ENCODE data around the gene FAM228A. TPM values are rescaled to one million over a fixed set of nuclear protein-coding genes. Genes with fewer than 3 reads are reported as not detected.
"Not testable (repeated sequence)": the region's sequence is repeated elsewhere in the genome, so short reads cannot be mapped to it uniquely, and the experiment has no call there.

FAM228A gene
- total RNA-seq, 1 donor from 2014 or later, result not detected

DNA sequence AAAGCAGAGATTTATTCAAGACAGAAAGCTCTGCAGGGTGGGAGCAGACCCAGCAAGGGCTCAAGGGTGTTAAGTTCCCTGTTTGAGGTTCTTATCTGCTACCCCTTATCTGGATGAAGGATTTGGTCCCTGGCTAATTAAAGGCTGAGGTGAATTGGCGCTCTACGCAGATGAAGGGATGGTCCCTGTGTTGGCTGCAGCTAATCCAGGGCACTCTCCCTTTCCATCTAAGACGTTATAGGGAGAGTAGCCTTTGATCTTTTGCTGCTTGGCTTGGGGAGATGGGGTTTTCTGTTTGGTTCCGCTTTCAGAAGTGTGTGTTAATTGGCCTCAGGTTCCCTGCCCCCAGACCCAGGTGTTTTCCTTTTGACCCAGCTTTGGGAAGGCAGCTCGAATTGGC is 17.0 kb downstream of the FAM228A start:
- DNase-seq, result no peak

DNA sequence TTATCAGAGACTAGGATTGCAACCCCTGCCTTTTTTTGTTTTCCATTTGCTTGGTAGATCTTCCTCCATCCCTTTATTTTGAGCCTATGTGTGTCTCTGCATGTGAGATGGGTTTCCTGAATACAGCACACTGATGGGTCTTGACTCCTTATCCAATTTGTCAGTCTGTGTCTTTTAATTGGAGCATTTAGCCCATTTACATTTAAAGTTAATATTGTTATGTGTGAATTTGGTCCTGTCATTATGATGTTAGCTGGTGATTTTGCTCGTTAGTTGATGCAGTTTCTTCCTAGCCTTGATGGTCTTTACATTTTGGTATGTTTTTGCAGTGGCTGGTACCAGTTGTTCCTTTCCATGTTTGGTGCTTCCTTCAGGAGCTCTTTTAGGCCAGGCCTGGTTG is 22.4 kb downstream of the FAM228A start:
- DNase-seq, result not testable (repeated sequence)

DNA sequence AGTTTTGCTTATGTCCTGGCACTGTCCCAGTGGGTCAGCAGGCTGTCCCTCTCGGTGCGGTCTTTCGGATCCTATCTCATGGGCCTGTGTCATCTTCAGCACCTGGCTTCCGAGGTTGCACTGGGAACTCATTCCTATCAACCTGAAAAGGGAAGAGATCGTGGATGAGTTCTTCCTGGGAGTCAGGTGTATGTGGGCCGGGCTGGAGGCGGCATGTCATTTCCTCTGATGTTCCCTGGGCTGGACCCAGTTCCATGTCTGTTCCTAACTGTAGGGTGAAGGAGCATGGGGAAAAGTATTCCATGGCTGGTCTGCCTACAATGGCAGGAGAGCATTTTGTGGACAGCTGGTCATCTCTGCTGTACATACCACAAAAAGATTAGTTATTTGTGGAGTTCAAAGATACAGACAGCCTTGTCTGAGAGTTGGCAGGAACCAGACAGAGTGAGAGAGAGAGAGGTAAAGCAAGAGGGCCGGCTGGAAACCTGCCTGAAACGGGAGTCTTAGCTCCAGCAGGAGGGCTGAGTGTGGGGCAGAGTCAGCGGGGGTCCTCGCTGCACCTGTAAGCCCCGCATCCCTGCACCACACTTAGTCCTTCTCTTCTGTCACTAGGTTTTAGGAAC is 25.2 kb downstream of the FAM228A start:
- DNase-seq, result no peak

DNA sequence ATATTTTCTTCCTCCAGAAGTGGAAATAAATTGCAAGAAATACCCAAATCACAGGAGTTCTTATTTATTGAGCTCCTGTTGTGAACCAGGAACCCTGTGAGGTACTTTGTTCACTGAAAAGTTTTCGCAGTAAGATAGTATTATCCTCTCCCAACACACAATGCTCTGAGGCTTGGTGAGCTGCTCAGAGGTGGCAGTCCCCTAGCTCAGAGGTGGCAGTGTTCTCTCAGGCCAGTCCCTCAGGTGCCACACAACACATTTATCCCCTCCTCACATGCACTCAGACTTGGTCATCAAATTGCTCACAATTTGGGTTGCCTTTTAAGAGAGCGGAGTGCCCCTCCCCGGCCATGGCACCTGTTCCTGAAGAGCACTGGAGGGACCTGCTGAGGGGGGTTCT is 25.9 kb downstream of the FAM228A start:
- DNase-seq, result no peak

DNA sequence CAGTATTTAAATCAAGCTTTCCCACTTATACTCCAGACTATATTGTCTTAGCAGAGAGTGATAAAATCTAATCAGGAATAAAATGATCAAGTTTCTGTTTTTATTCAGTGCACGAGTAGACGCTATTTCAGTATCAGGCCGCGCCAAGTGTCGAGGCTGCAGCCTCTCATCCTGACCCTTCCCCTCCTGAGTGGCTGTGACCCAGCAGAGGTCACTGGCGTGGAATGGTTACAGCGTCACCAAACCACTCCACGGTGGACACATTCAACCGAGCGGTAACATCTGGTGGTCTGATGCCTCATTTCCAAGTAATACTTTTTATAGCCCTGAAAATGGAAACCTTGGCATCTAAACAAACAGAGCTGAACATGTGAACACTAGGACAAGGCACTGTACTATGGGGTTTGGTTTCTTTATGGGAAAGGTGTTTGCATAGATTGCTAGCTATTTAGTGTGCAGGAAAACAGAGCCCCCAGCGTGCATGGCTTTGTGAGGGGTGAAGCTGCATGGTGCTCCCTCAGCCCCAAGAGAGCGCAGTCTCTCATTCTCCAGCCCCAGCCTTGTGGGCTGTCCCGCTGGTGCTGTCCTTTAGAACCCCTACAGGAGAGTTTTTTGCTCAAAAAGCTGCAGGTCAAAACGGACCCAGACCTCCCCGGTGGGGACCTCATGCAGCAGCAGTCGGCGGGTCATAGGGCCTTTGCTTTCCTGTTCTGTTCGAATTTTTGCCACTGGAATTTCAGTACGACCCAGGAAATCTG is 28.4 kb downstream of the FAM228A start:
- no peak for DNase-seq

DNA sequence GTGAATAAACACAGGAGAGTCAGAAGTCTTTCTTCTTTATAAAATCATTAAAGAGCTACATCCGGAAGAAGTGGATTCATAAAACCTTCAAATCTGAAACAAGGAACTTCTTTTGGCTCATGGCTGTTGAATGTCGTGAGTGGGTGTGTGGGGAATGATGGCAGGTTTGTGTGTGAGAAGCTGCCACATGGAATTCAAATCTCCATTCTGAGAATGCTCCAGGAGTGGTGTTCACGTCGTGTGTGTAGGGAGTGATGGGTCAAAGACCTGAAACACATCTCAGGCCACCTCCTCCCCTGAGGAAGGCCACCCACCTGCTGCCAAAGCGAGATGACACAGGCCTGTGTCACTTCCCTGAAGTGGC is 28.9 kb downstream of the FAM228A start:
- no peak for DNase-seq

DNA sequence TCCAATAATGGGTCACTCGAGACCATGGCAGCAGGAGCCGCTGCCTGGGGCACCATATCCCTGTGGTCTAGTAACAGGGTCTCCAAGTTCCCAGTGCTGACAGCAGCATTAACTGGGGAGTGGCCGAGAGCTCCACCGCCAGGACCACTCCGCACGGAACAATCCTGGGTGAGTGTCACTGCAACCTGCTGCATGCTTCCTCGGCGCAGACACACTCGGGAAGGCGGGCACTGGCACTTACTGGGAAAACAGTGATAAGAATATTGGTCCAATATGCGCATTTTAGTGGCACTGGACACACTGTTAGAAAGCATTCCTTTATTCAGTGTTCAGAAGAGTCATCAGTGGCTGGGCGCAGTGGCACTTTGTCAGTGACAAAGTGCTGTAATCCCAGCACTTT is 29.7 kb downstream of the FAM228A start:
- DNase-seq, result no peak

DNA sequence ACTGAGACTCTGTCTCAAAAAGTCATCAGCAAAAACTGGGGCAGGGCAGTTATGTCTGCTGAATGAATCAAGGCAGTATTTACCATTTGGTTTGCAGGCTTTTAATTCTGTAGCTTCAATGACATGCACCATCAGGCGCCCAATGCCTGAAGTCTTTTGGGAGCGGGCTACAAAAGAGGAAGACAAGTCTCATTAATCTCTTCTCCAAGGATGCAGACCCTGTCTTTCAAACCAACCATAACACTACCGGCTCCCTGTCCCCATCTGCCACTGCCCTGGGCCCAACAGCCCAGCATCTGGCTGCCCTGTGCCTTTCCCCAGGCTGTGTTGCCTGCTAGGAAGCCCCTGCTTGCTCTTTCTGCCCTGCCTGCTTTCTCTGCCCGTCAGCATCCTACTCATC is 30.3 kb downstream of the FAM228A start:
- no peak for DNase-seq

DNA sequence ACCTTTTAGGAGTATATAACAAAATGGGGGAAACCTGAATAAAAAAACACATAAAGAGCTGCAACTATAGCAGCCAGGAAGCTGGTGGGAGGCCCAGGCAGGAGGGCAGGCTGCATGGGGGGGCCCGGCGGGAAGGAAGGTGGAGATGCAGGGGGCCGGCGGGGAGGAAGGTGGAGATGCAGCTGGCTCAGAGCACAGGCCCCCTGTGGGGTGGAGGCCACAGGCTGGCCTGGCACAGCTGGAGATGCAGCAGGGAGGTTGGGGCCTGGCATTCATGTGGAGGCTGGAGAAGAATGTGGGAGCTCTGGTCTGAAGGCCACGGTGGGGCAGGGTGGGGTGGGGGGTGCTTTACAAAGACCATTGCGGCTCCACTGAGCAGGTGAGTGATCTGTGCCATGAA is 31.4 kb downstream of the FAM228A start:
- no peak for DNase-seq

DNA sequence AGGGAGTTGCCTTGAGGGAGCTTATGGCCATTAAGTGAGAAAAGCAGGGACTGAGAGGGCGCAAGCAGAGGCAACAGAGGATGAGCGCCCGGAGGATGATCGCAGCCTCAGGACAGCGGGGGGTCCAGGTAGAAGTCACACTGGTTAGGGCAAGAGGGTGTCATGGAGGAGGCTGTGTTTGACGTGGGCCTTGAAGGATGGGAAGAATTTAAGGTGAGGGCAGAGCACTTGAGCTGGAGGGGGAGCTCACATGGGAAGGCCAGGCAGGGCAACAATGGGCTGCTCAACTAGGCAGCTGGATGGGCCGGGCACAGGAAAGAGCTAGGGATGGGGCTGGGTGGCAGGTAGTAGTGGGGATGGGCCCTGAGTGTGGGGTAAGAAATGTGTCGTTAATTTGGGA is 31.9 kb downstream of the FAM228A start:
- no peak for DNase-seq

DNA sequence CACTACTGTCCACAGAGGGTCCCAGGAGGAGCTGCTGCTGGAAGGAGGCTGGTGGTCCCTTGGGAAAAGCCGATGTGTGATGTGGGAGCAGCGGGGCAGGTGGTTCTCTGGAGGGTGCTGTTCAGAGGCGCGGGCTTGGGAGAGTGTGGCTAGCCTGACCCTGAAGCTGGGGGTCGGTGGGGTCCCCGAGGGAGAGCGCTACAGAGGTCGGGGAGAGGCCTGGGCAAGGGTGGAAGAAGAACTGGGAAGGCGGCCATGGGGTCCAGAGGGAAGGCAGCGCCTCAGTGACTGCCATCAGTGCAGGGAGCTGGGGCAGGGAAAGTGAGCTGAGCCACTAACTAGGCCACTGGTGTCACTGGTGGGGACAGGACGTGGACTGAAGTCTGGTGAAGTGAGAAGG is 32.5 kb downstream of the FAM228A start:
- DNase-seq, result no peak

DNA sequence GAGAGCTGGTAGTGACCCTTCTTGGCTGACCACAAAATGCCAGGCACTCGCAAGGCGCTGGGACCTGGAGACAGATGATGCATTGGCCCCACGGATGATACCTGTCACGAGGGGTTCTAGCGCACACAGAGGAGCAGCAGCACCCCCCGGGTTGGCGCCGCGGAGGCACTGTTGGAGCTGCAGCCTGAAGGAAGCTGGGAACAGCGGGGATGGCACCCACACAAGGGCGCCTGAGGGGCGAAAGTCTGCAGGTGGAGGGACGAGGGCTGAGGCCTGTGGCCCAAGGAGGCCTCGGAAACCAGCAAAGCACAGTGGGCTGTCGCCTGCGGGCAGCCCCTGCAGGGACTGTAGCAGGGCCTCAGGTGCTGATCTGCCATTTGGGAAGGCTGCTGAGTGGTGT is 33.6 kb downstream of the FAM228A start:
- no peak for DNase-seq

DNA sequence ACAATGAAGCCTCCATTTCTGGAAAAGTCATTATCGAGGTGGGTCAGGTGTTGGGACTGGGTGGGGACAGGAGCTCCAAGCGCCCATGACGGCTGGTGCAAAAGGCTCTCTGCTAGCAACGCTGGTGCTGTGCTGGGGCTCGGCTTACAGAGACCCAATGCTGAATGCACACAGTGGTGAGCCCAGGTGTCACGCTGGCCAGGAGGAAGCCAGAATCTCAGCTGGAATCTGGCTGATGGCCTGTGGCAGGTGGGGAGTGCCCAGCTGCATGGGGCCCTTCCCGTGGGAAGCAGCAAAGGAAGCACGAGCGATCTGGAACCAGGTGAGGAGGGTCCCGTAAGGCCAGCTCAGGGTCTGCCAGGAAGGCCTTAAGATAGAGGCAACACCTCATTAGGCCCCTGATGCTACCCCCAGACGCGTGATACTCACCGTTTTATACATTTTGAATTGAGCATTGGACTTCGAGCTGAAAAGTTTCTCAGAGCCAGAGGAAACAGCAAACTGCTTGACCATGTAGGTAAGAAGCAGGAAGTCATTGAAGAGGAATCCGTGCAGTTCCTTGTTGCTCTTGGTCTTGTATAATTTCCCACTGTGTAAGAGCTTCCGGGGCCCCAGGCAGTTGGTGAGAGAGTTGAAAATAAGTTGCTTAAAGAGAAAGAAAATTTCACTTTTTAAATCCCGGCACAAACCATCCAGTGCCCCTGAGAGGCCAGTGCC is 34.7 kb downstream of the FAM228A start:
- no peak for DNase-seq

DNA sequence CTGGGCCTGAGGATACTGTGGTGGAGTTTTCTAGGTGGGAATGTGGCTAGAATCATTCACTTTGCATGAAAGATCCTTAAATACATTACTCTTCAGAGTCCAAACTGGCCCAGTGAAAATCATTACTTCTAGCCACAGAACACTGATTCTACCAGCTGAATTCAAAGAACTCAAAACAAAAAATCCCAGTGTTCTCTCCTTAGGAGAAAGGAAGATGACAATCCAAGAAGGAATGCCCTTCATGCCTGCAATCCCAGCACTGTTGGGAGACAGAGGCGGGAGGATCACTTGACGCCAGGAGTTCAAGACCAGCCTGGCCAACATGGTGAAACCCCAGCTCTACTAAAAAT is 35.2 kb downstream of the FAM228A start:
- DNase-seq, result no peak

DNA sequence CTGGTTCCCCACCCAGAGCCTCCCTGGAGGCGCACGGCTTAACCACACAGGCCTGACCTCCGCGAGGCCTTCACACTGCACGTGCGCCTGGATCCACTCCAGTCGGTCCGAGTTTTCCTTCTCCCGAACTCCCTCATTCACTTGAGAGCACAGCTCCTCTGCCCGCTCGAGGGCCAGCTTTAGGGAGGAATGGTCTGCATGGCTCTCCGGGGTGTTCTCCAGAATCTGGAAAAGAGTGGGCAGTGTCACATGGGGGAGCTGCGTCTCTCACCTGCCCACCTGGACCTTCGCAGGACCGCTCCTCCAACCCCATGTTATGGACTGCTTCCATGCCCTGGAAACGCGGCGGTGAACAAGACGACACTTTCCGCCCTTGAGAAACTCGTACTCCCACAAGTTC is 35.9 kb downstream of the FAM228A start:
- DNase-seq, result no peak

DNA sequence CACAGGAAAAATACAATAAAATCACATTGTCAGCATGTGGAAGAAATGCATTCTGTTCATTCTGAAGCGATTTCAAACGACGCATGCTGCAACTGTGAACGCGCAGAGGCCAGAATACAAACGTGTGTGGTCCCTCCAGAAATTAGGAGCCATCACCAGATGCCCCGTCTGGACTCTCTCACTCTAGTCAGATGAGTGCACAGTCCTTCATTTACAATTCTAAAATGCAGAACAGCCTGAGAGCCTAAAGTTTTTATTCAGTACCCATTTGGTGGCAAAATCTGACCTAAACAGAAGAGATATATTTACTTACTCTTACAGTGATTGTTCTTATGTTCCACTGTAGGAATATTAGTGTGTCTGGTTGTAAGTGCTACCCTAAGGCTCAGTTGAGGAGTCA is 36.6 kb downstream of the FAM228A start:
- DNase-seq, result no peak

DNA sequence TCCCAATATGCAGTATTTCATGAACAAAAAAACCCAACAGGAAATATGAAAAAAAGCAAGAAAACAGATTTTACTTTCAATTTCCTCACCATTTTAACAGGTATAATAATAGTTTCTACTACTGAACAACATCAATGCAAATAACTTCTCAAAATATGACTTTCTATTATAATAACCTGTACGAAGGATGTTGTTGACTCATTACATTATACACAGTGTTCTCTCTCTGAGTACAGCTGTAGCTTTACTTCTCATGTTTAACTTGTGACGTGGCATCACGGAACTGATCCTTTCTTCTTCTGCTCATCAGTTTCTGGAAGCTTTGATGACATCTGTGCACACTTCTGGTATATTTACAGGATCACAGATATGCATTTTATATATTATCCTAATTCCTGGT is 40.0 kb downstream of the FAM228A start:
- DNase-seq, result no peak

DNA sequence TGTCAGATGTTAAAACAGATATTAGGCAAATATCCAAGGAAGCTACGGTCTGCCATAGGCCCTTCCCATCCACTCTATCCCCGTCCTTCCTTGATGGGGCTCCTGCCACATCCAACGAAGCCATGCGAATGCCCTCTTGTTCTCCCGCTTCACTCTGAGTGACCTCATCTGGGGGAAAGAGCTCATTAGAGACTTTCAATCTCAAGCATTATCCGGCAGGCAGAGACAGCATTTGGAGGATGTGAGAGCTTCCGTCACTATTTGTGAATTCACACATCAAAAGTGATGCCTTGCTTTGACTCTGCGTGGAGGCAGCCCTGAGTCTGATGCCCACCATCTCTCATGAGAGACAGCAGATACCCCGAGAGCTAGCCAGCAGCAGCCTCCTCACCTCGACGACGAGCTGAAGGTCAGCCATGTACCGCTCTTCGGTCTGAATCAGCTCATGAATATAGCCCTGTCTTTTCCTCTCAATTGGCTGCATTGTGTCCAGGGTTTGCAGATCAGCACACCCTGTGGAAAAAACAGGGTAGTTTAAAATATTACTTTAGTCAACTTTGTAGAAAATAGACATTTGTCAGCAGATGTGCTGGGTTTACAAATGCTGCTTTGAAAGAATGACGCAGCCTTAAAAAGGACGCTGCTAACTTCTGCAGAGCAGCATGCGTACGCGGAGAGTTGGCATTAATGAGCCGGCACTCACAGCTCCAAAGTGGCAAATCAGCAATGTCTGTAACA is 45.9 kb downstream of the FAM228A start:
- no peak for DNase-seq

DNA sequence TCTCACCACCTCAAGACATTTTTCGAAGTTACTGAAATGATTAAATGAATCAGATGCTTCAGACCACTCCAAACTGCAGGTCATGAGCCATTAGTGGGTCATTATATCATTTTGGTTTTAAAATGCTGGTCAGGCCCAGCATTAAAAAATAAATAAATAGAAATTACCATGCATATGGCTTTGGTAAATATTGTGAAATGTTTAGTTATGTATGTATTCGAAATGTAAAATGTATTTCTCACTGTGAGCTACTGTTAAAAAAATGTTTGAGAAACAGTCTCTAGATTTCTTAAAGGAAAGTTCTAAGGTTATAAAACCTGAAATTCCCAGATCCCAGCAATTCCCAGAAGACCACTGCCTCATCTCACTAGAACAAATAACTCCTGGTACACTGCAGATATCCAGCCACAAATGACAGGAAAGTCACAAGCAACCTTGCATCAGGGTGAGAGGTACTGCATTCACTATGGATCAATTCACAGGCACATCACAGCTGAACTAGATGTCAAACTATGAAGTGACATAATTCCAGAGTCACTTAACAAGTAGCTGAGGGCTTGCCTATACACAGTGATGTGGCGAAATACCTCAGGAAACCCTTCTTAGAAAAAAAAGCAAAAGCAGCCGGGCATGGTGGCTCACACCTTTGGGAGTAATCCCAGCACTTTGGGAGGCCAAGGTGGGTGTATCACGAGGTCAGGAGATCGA is 46.6 kb downstream of the FAM228A start:
- DNase-seq, result no peak

DNA sequence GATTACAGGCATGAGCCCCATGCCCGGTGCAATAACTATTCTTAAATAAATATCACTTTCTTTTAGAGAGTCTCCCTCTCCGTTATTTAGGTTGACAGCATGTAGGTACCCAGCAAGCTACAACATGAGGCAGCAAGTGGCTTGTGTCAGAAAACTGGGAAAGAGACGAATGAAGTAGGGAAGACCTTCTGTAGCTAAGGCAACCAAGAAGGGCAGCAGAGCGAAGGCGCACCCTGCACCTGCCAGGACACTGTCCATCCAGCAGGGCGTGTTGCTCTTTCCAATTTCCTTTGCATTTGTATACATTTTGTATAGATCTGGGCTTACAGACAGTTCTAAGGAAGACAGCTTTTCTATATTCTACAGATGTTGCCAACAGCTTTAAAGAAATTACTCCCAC is 48.1 kb downstream of the FAM228A start:
- no peak for DNase-seq

DNA sequence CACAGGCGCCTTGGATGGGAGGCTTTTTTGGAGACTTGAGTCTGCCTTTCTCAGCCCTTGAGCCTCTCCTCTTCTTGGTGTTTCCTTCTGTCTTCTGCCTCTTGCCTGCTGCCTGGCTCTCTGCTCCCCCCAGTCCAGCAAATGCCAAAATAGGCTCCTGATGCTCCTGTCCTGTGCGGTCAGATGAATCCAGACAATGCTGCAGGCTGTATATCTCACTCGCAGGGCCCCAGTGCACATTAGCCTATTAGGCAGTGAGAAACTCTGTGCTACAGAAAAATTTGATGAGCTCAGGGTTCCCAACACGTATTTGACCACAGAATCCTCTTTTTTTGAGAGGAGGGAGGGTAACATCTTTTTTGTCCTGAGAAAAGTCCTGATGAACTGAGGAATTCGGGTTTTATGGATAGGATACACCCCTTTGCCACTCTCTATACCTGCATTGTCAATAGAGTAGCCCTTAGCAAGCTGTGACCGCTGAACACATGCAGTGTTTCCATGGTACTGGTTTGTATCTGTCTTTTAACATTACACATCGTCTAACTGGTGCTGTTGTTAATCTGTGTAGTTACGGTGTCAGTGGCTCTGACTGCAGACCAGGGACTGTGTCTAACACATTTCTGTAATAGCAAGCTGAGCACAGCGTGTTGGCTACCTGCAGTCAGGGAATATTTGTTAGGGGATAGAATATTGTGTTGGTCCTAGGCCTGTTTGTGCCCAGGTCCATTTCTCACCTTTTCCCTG is 50.8 kb downstream of the FAM228A start:
- DNase-seq, result no peak

DNA sequence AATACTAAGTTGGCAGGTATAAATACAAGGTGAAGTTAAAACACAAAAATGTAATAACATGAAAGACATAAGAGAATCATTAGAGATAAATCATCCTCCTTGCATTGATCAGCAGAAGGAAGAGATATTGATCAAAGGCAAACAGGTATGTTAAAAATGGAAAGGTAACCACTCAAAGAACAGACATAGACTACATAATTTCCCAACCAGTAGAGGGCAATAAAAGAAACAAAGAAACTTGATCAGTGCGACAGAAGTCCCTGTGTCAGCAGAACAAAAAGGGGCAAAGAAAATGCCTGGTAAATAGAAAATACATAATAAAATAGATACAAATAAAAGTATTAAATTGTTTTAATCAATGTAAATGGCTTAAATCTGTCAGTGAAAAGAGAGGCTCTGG is 53.6 kb downstream of the FAM228A start:
- peak; percentile 53 for DNase-seq

Data from dermis blood vessel endothelial cell (primary cell).